ENCODE results near the gene OR6C76. TPM values are rescaled to one million over a fixed set of nuclear protein-coding genes. Genes with fewer than 3 reads are reported as not detected.
"Not testable (repeated sequence)": the region's sequence is repeated elsewhere in the genome, so short reads cannot be mapped to it uniquely, and the experiment has no call there.

Gene OR6C76
- total RNA-seq, 2 donors from 2014 or later: not detected

DNA sequence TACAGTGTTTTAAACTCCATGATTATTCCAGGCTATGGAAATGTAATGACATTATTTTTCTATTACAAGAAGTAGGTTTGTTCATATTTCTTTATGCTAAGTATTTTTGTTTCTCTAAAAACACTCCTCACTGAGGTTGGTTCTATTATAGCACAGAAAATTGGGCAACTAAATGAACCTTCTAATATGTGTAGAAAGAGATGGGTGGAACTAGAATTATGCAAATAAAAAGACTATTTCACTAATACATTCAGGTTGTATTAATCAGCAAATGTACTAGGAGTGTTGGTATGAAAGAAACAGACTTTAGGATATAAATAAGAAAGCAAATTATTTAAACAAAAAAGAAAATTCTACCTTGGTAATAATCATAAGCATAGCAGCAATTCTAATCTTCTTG is 22.8 kb downstream of the OR6C76 start:
- Histone ChIP-seq H3K27me3 (ENCODE audit: control insufficient read depth, insufficient read depth, low read length, poor library complexity, severe bottlenecking) (no peaks in the 10 kb centered on the region), H3K27ac (ENCODE audit: low read depth, low read length) (no peak overlapping the region), H3K4me1 (ENCODE audit: control insufficient read depth, insufficient read depth, low read length) (no peaks in the 10 kb centered on the region), H3K4me3 (ENCODE audit: low read length) (no peak overlapping the region), H3K9ac (ENCODE audit: extremely low read depth, low read length, poor library complexity, severe bottlenecking) (no peak overlapping the region), H3K9me3 (ENCODE audit: control insufficient read depth, low read length) (no peaks in the 10 kb centered on the region), H3K36me3 (ENCODE audit: control insufficient read depth, insufficient read depth, low read length) (no peaks in the 10 kb centered on the region)
- no peaks in the 10 kb centered on the region for H3K36me3 Mint-ChIP-seq (ENCODE audit: low read depth)
- no peaks in the 10 kb centered on the region for H3K27me3 Mint-ChIP-seq (ENCODE audit: insufficient read depth)
- H3K27ac Mint-ChIP-seq: no peak overlapping the region
- DNase-seq: no peak
- no peaks in the 10 kb centered on the region for H3K9me3 Mint-ChIP-seq
- no peak overlapping the region for H3K4me3 Mint-ChIP-seq
- H3K4me1 Mint-ChIP-seq: no peaks in the 10 kb centered on the region
- no peak for TF ChIP-seq CTCF (conservative IDR thresholded peaks at IDR 0.05)

GRCh38 chr12:55464926-55465325 is 38.9 kb downstream of the OR6C76 start:
- 100% methylated on average over 1 of the region's 1 CpG for WGBS, 2 experiments (ENCODE audit: insufficient coverage in 1 of 2, insufficient read length in 1 of 2)
- H3K9ac ChIP-seq (ENCODE audit: extremely low read depth, low read length, poor library complexity, severe bottlenecking); H3K36me3 Mint-ChIP-seq (ENCODE audit: low read depth); H3K27ac ChIP-seq (ENCODE audit: low read depth, low read length); H3K4me1 Mint-ChIP-seq; H3K9me3 ChIP-seq (ENCODE audit: control insufficient read depth, low read length); H3K36me3 ChIP-seq (ENCODE audit: control insufficient read depth, insufficient read depth, low read length); H3K4me1 ChIP-seq (ENCODE audit: control insufficient read depth, insufficient read depth, low read length); H3K27ac Mint-ChIP-seq; H3K4me3 ChIP-seq (ENCODE audit: low read length); DNase-seq; H3K27me3 ChIP-seq (ENCODE audit: control insufficient read depth, insufficient read depth, low read length, poor library complexity, severe bottlenecking); H3K27me3 Mint-ChIP-seq (ENCODE audit: insufficient read depth); H3K4me3 Mint-ChIP-seq: not testable (repeated sequence)
- peaks cover 11% of the 10 kb centered on the region for H3K9me3 Mint-ChIP-seq

GRCh38 chr12:55467836-55468235 is 41.8 kb downstream of the OR6C76 start:
- Histone ChIP-seq H3K36me3 (ENCODE audit: control insufficient read depth, insufficient read depth, low read length) (no peaks in the 10 kb centered on the region), H3K27me3 (ENCODE audit: control insufficient read depth, insufficient read depth, low read length, poor library complexity, severe bottlenecking) (no peaks in the 10 kb centered on the region), H3K27ac (ENCODE audit: low read depth, low read length) (no peak overlapping the region), H3K4me3 (ENCODE audit: low read length) (no peak overlapping the region), H3K9me3 (ENCODE audit: control insufficient read depth, low read length) (no peaks in the 10 kb centered on the region), H3K9ac (ENCODE audit: extremely low read depth, low read length, poor library complexity, severe bottlenecking) (no peak overlapping the region), H3K4me1 (ENCODE audit: control insufficient read depth, insufficient read depth, low read length) (no peaks in the 10 kb centered on the region)
- no peaks in the 10 kb centered on the region for H3K36me3 Mint-ChIP-seq (ENCODE audit: low read depth)
- TF ChIP-seq CTCF (conservative IDR thresholded peaks at IDR 0.05): no peak
- H3K4me1 Mint-ChIP-seq: peaks cover 12% of the 10 kb centered on the region
- H3K27me3 Mint-ChIP-seq (ENCODE audit: insufficient read depth): no peaks in the 10 kb centered on the region
- H3K4me3 Mint-ChIP-seq: no peak overlapping the region
- H3K27ac Mint-ChIP-seq: no peak overlapping the region
- no peak for DNase-seq
- peaks cover 11% of the 10 kb centered on the region for H3K9me3 Mint-ChIP-seq
- WGBS, 2 experiments (ENCODE audit: insufficient coverage in 1 of 2, insufficient read length in 1 of 2): 94% methylated on average over 2 of the region's 2 CpGs; no CpG with 5 or more reads in 1 of the 2 experiments

GRCh38 chr12:55469291-55469690 is 43.2 kb downstream of the OR6C76 start:
- Histone ChIP-seq H3K27ac (ENCODE audit: low read depth, low read length) (no peak overlapping the region), H3K9me3 (ENCODE audit: control insufficient read depth, low read length) (no peaks in the 10 kb centered on the region), H3K4me3 (ENCODE audit: low read length) (no peak overlapping the region), H3K4me1 (ENCODE audit: control insufficient read depth, insufficient read depth, low read length) (no peaks in the 10 kb centered on the region), H3K27me3 (ENCODE audit: control insufficient read depth, insufficient read depth, low read length, poor library complexity, severe bottlenecking) (no peaks in the 10 kb centered on the region), H3K36me3 (ENCODE audit: control insufficient read depth, insufficient read depth, low read length) (no peaks in the 10 kb centered on the region), H3K9ac (ENCODE audit: extremely low read depth, low read length, poor library complexity, severe bottlenecking) (no peak overlapping the region)
- Mint-ChIP-seq H3K4me1 (peaks cover 12% of the 10 kb centered on the region), H3K4me3 (no peak overlapping the region), H3K36me3 (ENCODE audit: low read depth) (no peaks in the 10 kb centered on the region), H3K27ac (no peak overlapping the region), H3K9me3 (peaks cover 3% of the 10 kb centered on the region), H3K27me3 (ENCODE audit: insufficient read depth) (no peaks in the 10 kb centered on the region)
- no peak for DNase-seq
- TF ChIP-seq CTCF (conservative IDR thresholded peaks at IDR 0.05): no peak
- 80 to 85% methylated on average over 1 of the region's 2 CpGs for WGBS, 2 experiments (ENCODE audit: insufficient coverage in 1 of 2, insufficient read length in 1 of 2)
